GM12878 (cell line): ENCODE data around the gene KRTAP10-2. TPM values are rescaled to one million over a fixed set of nuclear protein-coding genes. Genes with fewer than 3 reads are reported as not detected.

Source experiments
- ATAC-seq: fragments of 200-7000 bp; cut with Tn5 transposase; 3 replicates; pipeline ENCODE4 v1.9.1; 2020; ENCODE audit warnings: mild to moderate bottlenecking, moderate library complexity
- BruUV-seq: library from RNA; stranded (reverse); fragments of 400-500 nt; replicated peaks from 2 replicates; lab custom pipeline; 2021; lab: Mats Ljungman, UMichigan
- CTCF ChIA-PET: fragments of 300-600 bp; sonication (Branson Sonifier 250); formaldehyde crosslinking; extraction: SDS; loops from one replicate; lab custom pipeline; 2021; ENCODE audit warnings: inconsistent platforms; lab: Yijun Ruan, JAX
- POLR2A ChIA-PET: fragments of 350-600 bp; formaldehyde crosslinking; extraction: SDS; loops from one replicate; lab custom pipeline; 2021; ENCODE audit warnings: inconsistent platforms; lab: Charles Lee
- RAD21 ChIA-PET: fragments of 300-600 bp; sonication (Branson Sonifier 250); formaldehyde crosslinking; loops from one replicate; lab custom pipeline; 2023; ENCODE audit warnings: antibody characterized with exemption; ENCODE audit not compliant: unreplicated experiment; lab: Charles Lee
- SMC1A ChIA-PET: fragments of 300-600 bp; sonication (Branson Sonifier 250); formaldehyde crosslinking; loops from one replicate; lab custom pipeline; 2023; ENCODE audit not compliant: unreplicated experiment, uncharacterized antibody; lab: Charles Lee
- DNase-seq: peaks from one replicate; pipeline ENCODE4 v3.0.0-alpha.2; 2011; ENCODE audit warnings: low read depth, low spot score
- FAIRE-seq: peaks from 3 replicates; lab custom pipeline; 2011; peaks lifted over from hg19 to GRCh38; lab: Jason Lieb, UNC
- H2AFZ ChIP-seq: 2 replicates; pipeline ENCODE4 v1.6.0; 2011; ENCODE audit warnings: low read depth, low read length, control low read depth; ENCODE audit not compliant: control insufficient read depth
- H3K27ac ChIP-seq: 2 replicates; pipeline ENCODE4 v1.5.1; 2011; ENCODE audit warnings: control low read depth; ENCODE audit not compliant: control insufficient read depth, insufficient read depth
- H3K27me3 ChIP-seq, 2 experiments: replicated peaks in 1 of 2; 2 replicates each; pipeline versions ENCODE4 v1.6.0 to v1.6.1; 2011; ENCODE audit warnings: low read length in 1 of 2; ENCODE audit not compliant: control insufficient read depth in 2 of 2, insufficient read depth in 2 of 2
- H3K36me3 ChIP-seq, 2 experiments: 2 replicates each; pipeline ENCODE4 v1.5.1; 2011; ENCODE audit warnings: low read length in 1 of 2; ENCODE audit not compliant: control insufficient read depth in 2 of 2, insufficient read depth in 2 of 2
- H3K4me1 ChIP-seq: 2 replicates; pipeline ENCODE4 v1.6.1; 2011; ENCODE audit warnings: mild to moderate bottlenecking, low read length, moderate library complexity, mixed read lengths; ENCODE audit not compliant: control insufficient read depth, insufficient read depth
- H3K4me2 ChIP-seq: 2 replicates; pipeline ENCODE4 v1.6.0; 2011; ENCODE audit warnings: control low read depth; ENCODE audit not compliant: control insufficient read depth, insufficient read depth
- H3K4me3 ChIP-seq: fragments of 200-600 bp; sonication (generic); 2 replicates; pipeline ENCODE4 v1.5.1; 2016
- H3K79me2 ChIP-seq: 2 replicates; pipeline ENCODE4 v1.6.0; 2011; ENCODE audit warnings: low read length; ENCODE audit not compliant: control insufficient read depth, insufficient read depth
- H3K9ac ChIP-seq: 2 replicates; pipeline ENCODE4 v1.8.0; 2011; ENCODE audit warnings: low read length, control low read depth, mixed read lengths; ENCODE audit not compliant: control insufficient read depth, insufficient read depth
- H3K9me3 ChIP-seq: replicated peaks from 3 replicates; pipeline ENCODE4 v1.5.1; 2011; ENCODE audit warnings: mild to moderate bottlenecking, low read length; ENCODE audit not compliant: control insufficient read depth, insufficient read depth
- H4K20me1 ChIP-seq: 2 replicates; pipeline ENCODE4 v1.6.0; 2011; ENCODE audit not compliant: control insufficient read depth, insufficient read depth
- BMI1 ChIP-seq: fragments of 450-650 bp; IDR thresholded peaks from 2 replicates; pipeline ENCODE4 v1.6.1; 2016; ENCODE audit warnings: mild to moderate bottlenecking, moderate library complexity, borderline replicate concordance
- E2F8 ChIP-seq: fragments of 450-650 bp; IDR thresholded peaks from 2 replicates; pipeline ENCODE4 v1.6.1; 2018; ENCODE audit warnings: mild to moderate bottlenecking, low read depth, moderate library complexity; ENCODE audit not compliant: partially characterized antibody
- EGR1 ChIP-seq, 2 experiments: IDR thresholded peaks; 1 replicate in 1 of 2; 2 replicates in 1 of 2; pipeline ENCODE4 v1.6.1; 2011 to 2012; ENCODE audit warnings: low read depth in 2 of 2, low read length in 2 of 2, borderline replicate concordance in 1 of 2, mild to moderate bottlenecking in 1 of 2, moderate library complexity in 1 of 2
- HCFC1 ChIP-seq: fragments of 150-350 bp; IDR thresholded peaks from 2 replicates; pipeline ENCODE4 v1.6.1; 2014; ENCODE audit warnings: low read length
- LARP7 ChIP-seq: fragments of 450-650 bp; IDR thresholded peaks from 2 replicates; pipeline ENCODE4 v1.6.1; 2017; ENCODE audit warnings: mild to moderate bottlenecking
- MYB ChIP-seq: fragments of 150-350 bp; IDR thresholded peaks from 2 replicates; pipeline ENCODE4 v1.6.1; 2014; ENCODE audit warnings: mild to moderate bottlenecking, low read depth, low read length, borderline replicate concordance
- NFYB ChIP-seq: IDR thresholded peaks from 2 replicates; pipeline ENCODE4 v1.6.1; 2011; ENCODE audit warnings: low read depth, mild to moderate bottlenecking, low read length, improper control_type of control experiment, moderate library complexity; ENCODE audit not compliant: insufficient read depth
- NR2C2 ChIP-seq: IDR thresholded peaks from 2 replicates; pipeline ENCODE4 v1.6.1; 2011; ENCODE audit warnings: borderline replicate concordance, low read depth; ENCODE audit not compliant: control insufficient read depth, insufficient read length
- RELB ChIP-seq: fragments of 450-650 bp; IDR thresholded peaks from 2 replicates; pipeline ENCODE4 v1.6.1; 2017; ENCODE audit warnings: low read depth, mild to moderate bottlenecking, moderate library complexity
- SKIL ChIP-seq: fragments of 450-650 bp; IDR thresholded peaks from 2 replicates; pipeline ENCODE4 v1.6.1; 2017; ENCODE audit warnings: mild to moderate bottlenecking, low read depth, inconsistent platforms; ENCODE audit not compliant: poor library complexity, severe bottlenecking
- SMARCA5 ChIP-seq: fragments of 450-650 bp; IDR thresholded peaks from 2 replicates; pipeline ENCODE4 v1.6.1; 2017; ENCODE audit warnings: mild to moderate bottlenecking
- ZSCAN29 ChIP-seq: fragments of 450-650 bp; IDR thresholded peaks from 2 replicates; pipeline ENCODE4 v1.6.1; 2017; ENCODE audit warnings: mild to moderate bottlenecking, moderate library complexity
- WGBS: methylation state at CpG from one replicate; pipeline ENCODE4 v1.1.6; 2016; ENCODE audit warnings: low lambda C conversion rate; ENCODE audit not compliant: insufficient replicate concordance, insufficient coverage; ENCODE audit errors: missing lambda C conversion rate; 5-methylcytosine and 5-hydroxymethylcytosine counted together
- in situ Hi-C: fragments of 300-500 bp; cut with MboI; formaldehyde crosslinking; loops from 9 replicates; pipeline ENCODE4 v1.14.3; 2018; ENCODE audit warnings: mixed read lengths
- intact Hi-C: fragments of 100-400 bp; cut with micrococcal nuclease; formaldehyde crosslinking; loops from one replicate; pipeline ENCODE4 v1.14.2; 2022; ENCODE audit not compliant: unreplicated experiment
- polyA plus RNA-seq, 11 experiments: library from polyadenylated mRNA; depleted of rRNA in 4 of 11; unstranded in 6 of 11; stranded (reverse) in 5 of 11; fragments of >200 nt; fragmentation: Nextera tagmentation in 4 of 11; fragmentation: Illumina TruSeq in 1 of 11; extraction: Ambion mirVana in 4 of 11; extraction: Trizol in 1 of 11; gene quantifications; 1 replicate in 1 of 11; 2 replicates in 10 of 11; pipeline versions ENCODE4 v1.2.1 to v1.2.3, GENCODE V29; 2011 to 2016; ENCODE audit warnings: inconsistent platforms in 2 of 11, missing spikeins in 2 of 11, low read depth in 1 of 11
- total RNA-seq, 4 experiments: library from RNA; depleted of rRNA in 3 of 4; stranded (reverse); fragments of >200 nt in 3 of 4; fragmentation: Illumina TruSeq in 1 of 4; extraction: Trizol in 1 of 4; gene quantifications; 2 replicates each; pipeline versions ENCODE4 v1.2.1 to v1.2.3, GENCODE V29; 2013 to 2021
- TF ChIP-seq, protein P1 (sequence below): fragments of 450-650 bp; IDR thresholded peaks from 2 replicates; pipeline ENCODE4 v1.6.1; 2017; ENCODE audit warnings: antibody characterized with exemption, mild to moderate bottlenecking, moderate library complexity

KRTAP10-2 gene
- total and polyA plus RNA-seq, 10 of the 15 experiments (the other 5 are each of a cell fraction or from before 2014, with no cell fraction given) = not detected

GRCh38 chr21:44590311-44590721 is 39.0 kb upstream of the KRTAP10-2 start:
- no peaks in the 10 kb centered on the region for H3K79me2 ChIP-seq
- POLR2A ChIA-PET = no interaction called here
- TF ChIP-seq ZSCAN29 (no peak), NR2C2 (no peak), NFYB (no peak), SMARCA5 (no peak), MYB (no peak), EGR1 (IDR thresholded peaks at IDR 0.05; ENCODE audit: borderline replicate concordance in 1 of 2, low read depth in 2 of 2, low read length in 2 of 2) (no peak), LARP7 (no peak), HCFC1 (no peak), RELB (no peak), E2F8 (no peak), SKIL (no peak), BMI1 (no peak)
- TF ChIP-seq, protein P1, sequence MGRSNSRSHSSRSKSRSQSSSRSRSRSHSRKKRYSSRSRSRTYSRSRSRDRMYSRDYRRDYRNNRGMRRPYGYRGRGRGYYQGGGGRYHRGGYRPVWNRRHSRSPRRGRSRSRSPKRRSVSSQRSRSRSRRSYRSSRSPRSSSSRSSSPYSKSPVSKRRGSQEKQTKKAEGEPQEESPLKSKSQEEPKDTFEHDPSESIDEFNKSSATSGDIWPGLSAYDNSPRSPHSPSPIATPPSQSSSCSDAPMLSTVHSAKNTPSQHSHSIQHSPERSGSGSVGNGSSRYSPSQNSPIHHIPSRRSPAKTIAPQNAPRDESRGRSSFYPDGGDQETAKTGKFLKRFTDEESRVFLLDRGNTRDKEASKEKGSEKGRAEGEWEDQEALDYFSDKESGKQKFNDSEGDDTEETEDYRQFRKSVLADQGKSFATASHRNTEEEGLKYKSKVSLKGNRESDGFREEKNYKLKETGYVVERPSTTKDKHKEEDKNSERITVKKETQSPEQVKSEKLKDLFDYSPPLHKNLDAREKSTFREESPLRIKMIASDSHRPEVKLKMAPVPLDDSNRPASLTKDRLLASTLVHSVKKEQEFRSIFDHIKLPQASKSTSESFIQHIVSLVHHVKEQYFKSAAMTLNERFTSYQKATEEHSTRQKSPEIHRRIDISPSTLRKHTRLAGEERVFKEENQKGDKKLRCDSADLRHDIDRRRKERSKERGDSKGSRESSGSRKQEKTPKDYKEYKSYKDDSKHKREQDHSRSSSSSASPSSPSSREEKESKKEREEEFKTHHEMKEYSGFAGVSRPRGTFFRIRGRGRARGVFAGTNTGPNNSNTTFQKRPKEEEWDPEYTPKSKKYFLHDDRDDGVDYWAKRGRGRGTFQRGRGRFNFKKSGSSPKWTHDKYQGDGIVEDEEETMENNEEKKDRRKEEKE = no peak
- TF ChIP-seq, all 136 proteins: peak for 0
- H3K27me3 ChIP-seq = no peaks in the 10 kb centered on the region
- SMC1A ChIA-PET = no interaction called here
- FAIRE-seq (no peak), DNase-seq (no peak), ATAC-seq (no peak)
- BruUV-seq = no TSS peak
- H3K9me3 ChIP-seq = no peaks in the 10 kb centered on the region
- in situ Hi-C loops = no loop called here
- H4K20me1 ChIP-seq = no peaks in the 10 kb centered on the region
- intact Hi-C loops = no loop called here
- RAD21 ChIA-PET = no interaction called here
- no peak overlapping the region for H3K27ac ChIP-seq
- CTCF ChIA-PET = no interaction called here
- H3K4me3 ChIP-seq = no peak overlapping the region
- 34% methylated on average over 10 of the region's 10 CpGs for WGBS
- H3K9ac ChIP-seq = no peak overlapping the region
- no peak overlapping the region for H2AFZ ChIP-seq
- no peaks in the 10 kb centered on the region for H3K36me3 ChIP-seq
- H3K4me1 ChIP-seq = no peaks in the 10 kb centered on the region
- H3K4me2 ChIP-seq = no peak overlapping the region
